ENCODE data around the gene RPGR. TPM values are rescaled to one million over a fixed set of nuclear protein-coding genes. Genes with fewer than 3 reads are reported as not detected.

RPGR gene
- total RNA-seq, 1 donor from 2014 or later, result 4.5 TPM

DNA sequence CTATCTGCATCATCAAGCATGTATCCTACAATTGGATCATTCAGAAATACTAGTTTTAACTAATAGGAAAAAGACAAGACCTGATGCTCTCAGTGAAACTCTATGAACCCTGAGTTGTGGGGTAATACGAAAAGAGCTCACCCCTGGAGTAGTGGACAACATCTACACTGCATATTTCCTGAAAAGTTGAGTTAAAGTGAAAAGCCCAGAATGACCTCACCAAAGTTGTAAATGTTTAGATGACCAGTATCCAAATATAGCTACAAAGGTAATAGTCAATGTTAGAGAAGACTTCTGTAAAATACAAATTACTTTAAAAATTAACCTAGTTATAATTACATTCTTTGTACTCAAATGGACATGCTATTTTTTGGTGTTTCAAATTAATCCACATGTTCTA lies 53.9 kb downstream of the RPGR start:
- FAIRE-seq, result no peak

DNA sequence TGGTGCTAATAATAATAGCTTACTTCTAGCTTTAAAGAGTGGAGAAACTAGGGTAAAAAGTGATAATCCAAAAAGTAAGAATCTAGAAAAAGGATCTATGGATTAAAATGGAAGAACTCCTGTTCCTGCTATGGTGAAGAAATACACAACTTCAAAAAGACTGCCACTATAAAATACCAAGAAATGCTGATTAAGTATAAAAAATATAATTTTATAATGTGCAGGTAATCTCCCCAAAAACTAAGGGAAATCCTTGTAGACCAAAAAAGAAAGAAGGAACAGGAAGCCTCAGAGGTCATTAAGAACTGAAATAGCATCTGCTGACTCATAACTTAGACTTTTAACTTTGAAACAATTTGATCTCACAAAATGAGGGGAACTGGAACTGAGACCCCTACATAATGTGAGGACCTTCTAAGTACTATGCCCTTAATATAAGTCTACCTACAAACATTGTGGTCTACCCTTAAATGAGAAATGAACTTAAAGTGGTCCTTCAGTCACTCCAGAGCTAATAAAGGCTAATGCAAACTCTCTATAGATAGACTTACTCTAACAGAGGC lies 56.1 kb downstream of the RPGR start:
- no peak for FAIRE-seq
- no peak for DNase-seq (ENCODE audit: low spot score in 2 of 2)

More for the DNA sequence above, 53.9 kb downstream of the RPGR start:
- no peak for DNase-seq (ENCODE audit: low spot score in 2 of 2)

DNA sequence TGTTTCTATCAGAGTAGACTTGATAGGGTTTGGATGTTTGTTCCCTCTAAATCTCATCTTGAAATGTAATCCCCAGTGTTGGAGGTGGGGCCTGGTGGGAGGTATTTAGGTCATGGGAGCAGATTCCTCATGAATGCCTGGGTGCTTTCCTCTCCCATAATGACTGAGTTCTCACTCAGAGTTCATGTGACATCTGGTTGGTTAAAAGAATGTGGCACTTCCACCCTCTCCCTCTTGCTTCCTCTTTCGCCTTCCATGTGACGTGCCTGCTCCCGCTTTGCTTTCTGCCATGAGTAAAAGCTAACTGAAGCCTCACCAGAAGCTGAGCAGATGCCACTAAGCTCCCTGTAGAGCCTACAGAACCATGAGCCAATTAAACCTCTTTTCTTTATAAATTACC lies 59.3 kb downstream of the RPGR start:
- no peak for DNase-seq (ENCODE audit: low spot score in 2 of 2)
- FAIRE-seq, result no peak

DNA sequence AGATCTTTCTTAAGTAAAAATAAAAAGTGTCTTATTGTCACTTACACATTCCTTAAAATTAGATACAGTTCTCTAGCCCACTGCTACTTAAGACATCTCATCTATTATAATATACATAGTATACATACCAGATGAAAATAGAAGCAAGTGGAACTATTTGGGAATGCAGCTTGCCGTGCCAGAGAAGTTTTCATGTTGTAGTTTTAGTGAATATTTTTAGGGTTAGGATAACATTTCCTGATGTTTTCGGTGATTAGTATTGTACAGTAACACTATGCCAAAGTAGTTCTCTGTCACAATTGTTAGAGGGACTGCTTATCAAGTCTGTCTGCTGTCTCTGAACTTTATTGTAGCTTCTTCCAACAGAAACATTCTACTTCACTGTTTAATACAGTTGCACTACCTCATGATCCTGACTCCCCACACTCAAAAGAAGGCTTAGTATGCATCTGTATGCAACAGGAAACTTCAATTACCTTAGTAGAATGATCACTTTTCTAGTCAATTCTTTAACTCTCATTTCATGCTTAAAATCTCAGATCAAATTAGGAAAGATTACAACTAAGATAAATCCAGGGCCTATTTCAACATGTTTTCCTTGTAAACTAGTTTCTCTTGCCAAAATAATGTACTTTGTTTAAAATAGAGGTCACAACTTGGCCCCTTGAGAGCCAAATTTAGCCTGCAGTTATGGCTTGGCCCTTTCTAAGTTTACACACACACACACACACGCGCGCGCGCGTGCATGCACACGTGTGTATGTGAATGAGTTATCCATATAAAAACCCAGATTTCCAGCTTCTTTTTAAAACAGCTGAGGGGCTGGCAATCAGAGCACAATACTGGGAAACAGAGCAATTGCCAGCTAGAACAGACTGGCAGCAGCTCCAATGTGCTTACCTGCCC lies 64.3 kb downstream of the RPGR start:
- no peak for DNase-seq (ENCODE audit: low spot score in 2 of 2)
- FAIRE-seq, result no peak

GRCh38 chrX:38260231-38260630 lies 67.1 kb downstream of the RPGR start:
- DNase-seq (ENCODE audit: low spot score in 2 of 2) (no peak), FAIRE-seq (no peak)

DNA sequence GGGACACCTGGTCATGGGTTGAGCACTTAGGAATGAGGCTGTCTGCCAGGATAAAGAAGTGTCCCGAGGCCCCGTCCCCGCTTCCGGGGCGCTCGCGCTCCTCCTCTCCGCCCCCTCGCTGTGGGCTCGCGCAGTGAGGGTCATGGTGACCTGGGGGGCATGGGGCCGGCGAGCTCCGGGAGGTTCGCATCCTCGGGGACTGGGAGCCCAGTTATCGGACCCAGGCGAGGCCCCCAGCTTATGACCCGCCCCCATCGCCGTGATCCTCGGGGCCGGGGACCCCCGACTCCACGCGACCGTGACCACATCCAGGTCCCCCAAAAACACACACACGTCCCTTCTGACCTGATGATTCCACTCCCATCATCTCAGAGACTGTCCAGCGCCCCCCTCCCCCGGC lies 71.3 kb downstream of the RPGR start:
- FAIRE-seq, result no peak
- DNase-seq (ENCODE audit: low spot score in 2 of 2), result no peak

DNA sequence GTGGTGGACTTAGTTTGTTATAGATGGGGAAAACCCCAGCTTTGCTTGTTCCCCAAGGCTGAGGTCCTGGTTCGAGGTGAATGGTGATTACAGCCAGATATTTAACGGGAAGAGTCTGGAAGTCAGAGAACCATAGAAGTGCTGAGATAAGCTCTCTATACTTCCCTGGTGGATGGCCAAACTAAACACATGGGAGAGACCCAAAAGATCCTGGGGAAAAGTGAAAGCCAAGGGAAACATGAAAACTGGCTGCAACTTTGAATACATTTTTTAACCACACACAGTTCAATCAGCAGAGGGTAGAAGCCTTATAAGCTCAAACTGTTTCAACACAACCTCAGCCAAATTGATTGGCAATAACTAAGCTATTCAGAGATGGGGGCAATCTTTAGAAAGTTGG lies 77.3 kb downstream of the RPGR start:
- FAIRE-seq (no peak), DNase-seq (ENCODE audit: low spot score in 2 of 2) (no peak)

- no peak for FAIRE-seq
These were observed 80.3 kb downstream of the RPGR start for GRCh38 chrX:38247051-38247450.

GRCh38 chrX:38240541-38240940 lies 86.8 kb downstream of the RPGR start:
- DNase-seq (ENCODE audit: low spot score in 2 of 2) (no peak), FAIRE-seq (no peak)

More at GRCh38 chrX:38247051-38247450, 80.3 kb downstream of the RPGR start:
- no peak for DNase-seq (ENCODE audit: low spot score in 2 of 2)

DNA sequence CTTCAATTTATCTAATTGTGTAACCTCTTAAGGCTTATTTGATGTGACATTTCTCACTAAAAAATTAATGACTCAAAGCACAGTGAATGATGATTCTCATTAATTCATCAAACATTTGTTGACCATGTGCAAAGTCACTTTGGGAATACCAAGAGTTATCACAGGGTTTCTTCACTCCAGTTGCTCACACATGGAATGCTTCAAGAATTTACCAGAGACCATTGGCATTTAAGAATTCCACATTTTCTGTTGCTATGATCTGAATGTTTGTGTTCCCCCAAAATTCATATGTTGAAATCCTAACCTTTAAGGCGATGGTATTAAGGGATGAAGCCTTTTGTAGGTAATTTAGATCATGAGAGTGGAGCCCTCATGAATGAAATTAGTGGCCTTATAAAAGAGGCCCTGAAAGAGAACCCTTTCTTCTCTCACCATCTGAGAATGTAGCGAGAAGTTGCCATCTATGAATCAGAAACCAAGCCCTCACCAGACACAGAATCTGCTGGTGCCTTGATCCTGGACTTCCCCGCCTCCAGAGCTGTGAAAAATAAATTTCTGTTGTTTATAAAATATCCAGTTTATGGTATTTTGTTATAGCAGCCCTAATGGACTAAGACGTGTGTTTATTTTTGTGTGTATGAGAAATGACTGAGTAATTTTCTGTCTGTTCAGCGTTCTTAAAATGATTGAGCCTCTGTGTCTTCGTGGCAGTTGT lies 90.3 kb downstream of the RPGR start:
- no peak for DNase-seq (ENCODE audit: low spot score in 2 of 2)
- no peak for FAIRE-seq

DNA sequence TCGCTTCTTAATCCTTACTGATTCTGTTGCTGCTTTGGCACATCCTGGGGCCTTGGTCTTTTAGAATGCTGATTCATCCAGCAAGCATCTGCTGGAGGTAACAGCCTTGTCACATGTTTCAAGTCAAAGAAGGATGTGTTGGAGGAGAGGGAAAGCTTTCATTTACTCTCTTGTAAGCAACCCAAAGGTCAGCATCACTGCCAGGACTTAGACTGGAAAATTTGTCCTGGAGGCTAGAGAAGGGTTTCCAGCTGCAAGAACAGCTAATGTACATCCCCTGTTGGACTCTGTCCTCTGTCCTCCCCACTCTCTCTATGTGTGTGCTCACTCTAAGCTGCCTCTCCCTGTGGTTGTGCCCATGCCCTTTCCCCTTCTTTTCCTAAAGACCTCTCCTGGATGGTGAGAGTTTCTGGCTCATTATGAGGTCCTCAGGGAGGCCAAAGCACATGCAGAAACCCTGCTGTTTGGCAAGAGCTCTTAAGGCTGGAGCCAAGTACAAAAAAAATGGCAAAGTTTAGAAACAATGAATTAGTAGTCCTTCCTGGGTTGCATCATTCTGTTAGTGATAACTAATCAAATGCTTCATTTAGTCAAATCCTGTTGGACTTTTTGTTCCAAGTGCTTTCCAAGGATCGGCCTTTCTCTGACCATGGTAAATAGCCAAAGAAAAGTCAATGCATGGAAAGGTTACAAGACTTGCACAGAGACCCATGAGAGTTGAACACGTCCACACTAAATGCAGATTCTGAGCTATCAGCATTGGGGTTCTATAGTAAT lies 93.2 kb downstream of the RPGR start:
- FAIRE-seq, result no peak
- no peak for DNase-seq (ENCODE audit: low spot score in 2 of 2)

GRCh38 chrX:38232079-38232686 lies 95.1 kb downstream of the RPGR start:
- DNase-seq (ENCODE audit: low spot score in 2 of 2), result no peak
- FAIRE-seq, result no peak

GRCh38 chrX:38225093-38225492 lies 102.2 kb downstream of the RPGR start:
- no peak for DNase-seq (ENCODE audit: low spot score in 2 of 2)
- no peak for FAIRE-seq

GRCh38 chrX:38224160-38224559 lies 103.1 kb downstream of the RPGR start:
- no peak for FAIRE-seq
- no peak for DNase-seq (ENCODE audit: low spot score in 2 of 2)

- FAIRE-seq (no peak), DNase-seq (ENCODE audit: low spot score in 2 of 2) (no peak)
These were observed 105.8 kb downstream of the RPGR start for GRCh38 chrX:38221391-38221929.

DNA sequence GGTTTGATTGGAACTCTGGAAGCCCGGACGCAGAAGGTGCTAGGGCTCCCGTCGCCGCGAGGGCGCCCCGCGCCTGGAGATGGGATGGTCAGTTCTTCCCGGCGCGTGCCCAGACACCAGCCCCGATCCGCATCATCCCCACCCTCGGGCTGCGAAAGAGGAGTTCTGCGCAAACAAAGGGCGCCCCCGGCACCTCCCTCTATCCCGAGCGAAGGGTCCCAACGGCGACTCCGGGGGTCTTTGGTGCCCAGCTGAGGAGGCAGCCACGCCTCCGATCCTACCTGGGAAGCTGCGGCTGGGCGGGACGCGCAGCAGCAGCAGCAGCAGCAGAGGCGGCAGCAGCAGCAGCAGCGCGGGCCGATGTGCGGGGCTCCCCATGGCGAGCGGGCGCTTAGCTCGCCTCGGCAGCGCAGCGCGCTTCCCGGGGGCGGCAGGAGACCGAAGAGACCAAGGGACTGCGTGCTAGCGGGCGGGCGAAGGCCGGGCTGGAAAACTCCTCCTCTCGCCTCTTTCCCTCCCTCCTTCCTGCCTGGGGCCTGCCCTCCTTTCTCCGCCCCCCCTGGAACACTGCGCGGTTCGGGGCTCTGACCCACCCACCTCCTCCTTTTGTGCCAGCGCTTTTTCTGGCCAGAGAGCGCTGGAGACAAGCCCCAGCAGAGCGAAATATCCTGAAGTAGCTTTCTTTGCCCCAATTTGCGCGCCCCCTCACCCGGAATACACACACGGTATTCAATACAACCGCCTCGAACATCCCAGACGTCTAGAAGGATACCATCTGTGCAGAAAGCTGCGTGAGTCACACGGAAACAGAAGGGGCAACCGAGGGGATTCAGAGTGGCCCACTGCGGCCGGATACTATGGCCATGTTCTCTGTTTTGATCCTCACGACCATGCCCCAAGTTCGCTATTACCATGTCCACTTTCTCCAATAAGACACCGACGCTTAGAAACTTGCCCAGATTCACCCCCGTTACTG lies 106.6 kb downstream of the RPGR start, which contains the start of gene SRPX:
TSS of gene SRPX (minus strand) at position 457 of the 976 bp plus-strand sequence. CDS start at position 378, 79 bp downstream.
- FAIRE-seq (no peak), DNase-seq (ENCODE audit: low spot score in 2 of 2) (no peak)

DNA sequence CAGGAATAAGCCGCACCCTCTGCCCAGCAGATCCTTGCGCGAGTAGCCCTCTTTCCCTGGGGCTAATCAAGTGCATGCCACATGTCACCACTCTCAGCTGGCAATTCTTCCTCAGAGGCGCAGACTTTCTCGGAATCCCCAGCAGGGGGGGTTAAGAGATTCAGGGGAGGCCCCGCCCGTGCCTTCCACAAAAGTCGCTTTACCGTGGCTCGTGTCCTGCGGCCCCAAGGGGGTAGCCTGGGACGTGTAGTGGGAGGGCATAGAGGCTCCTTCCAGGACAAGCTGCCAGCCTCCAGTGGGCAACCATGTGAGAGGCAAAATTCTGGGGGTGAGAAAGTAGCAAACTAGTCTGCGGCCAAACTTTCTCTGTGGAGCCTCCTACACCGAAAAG lies 107.3 kb downstream of the RPGR start:
- FAIRE-seq, result no peak
- DNase-seq (ENCODE audit: low spot score in 2 of 2), result no peak
